Measurements from ENCODE around the gene DNAH5. TPM values are rescaled to one million over a fixed set of nuclear protein-coding genes. Genes with fewer than 3 reads are reported as not detected.

Gene DNAH5
- polyA plus RNA-seq, 1 donor (not counting 4 experiments of a cell fraction or from before 2014, with no cell fraction given), result 0.73 TPM

DNA sequence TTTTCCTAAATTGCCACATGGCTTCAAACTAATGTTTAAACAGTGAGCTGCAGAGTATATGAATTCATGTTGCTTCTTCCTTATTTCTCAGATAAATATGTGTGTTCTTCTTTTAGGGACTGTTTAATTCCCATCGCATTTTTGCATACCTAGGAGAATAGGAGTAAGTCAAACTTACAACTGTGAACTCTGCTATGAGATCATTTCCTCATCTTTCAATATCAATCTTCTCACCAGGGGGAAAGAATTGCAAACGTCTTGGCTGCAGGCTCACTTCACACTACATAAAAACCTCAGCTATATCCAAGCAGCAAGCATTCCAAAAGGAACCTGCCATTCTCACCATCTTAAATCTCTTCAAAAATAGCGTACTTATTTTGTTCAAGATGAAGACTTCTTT is 271.0 kb downstream of the DNAH5 start:
- H4K20me1 ChIP-seq (ENCODE audit: control insufficient read depth, extremely low read depth, insufficient read depth, low read length), result no peaks in the 10 kb centered on the region
- no peaks in the 10 kb centered on the region for H3K36me3 ChIP-seq (ENCODE audit: control insufficient read depth in 2 of 2, extremely low read depth in 1 of 2, insufficient read depth in 2 of 2, low read length in 2 of 2)
- no peak overlapping the region for H3K4me3 ChIP-seq (ENCODE audit: control insufficient read depth in 2 of 3, extremely low read depth in 1 of 3, insufficient read depth in 2 of 3, low read depth in 1 of 3, low read length in 3 of 3)
- no peak overlapping the region for H3K9ac ChIP-seq (ENCODE audit: control insufficient read depth, extremely low read depth, insufficient read depth, low read length)
- no peaks in the 10 kb centered on the region for H3K9me1 ChIP-seq (ENCODE audit: control insufficient read depth, extremely low read depth, insufficient read depth, low read length)
- H2AFZ ChIP-seq (ENCODE audit: control insufficient read depth, low read length), result no peak overlapping the region
- H3K4me1 ChIP-seq (ENCODE audit: control insufficient read depth, extremely low read depth, insufficient read depth, low read length), result no peaks in the 10 kb centered on the region
- DNase-seq (ENCODE audit: low read depth, low spot score) (no peak), FAIRE-seq (no peak)
- H3K27me3 ChIP-seq (ENCODE audit: control insufficient read depth, extremely low read depth, insufficient read depth, low read length), result no peaks in the 10 kb centered on the region
- H3K27ac ChIP-seq (ENCODE audit: control insufficient read depth, insufficient read depth, low read length), result no peak overlapping the region
- no peaks in the 10 kb centered on the region for H3K9me3 ChIP-seq (ENCODE audit: control insufficient read depth, low read depth, low read length)
- no peak overlapping the region for H3K4me2 ChIP-seq (ENCODE audit: control insufficient read depth, extremely low read depth, insufficient read depth, low read depth, low read length)
- dilution Hi-C loops (cut with MboI; ENCODE audit: extremely low pct_ligation_motif_present, low sequenced_read_pairs), result no loop called here
- H3K79me2 ChIP-seq (ENCODE audit: control insufficient read depth, insufficient read depth, low read length), result no peaks in the 10 kb centered on the region
- TF ChIP-seq EZH2 (IDR thresholded peaks at IDR 0.05; ENCODE audit: low read length), result no peak
- TF ChIP-seq, protein P1, sequence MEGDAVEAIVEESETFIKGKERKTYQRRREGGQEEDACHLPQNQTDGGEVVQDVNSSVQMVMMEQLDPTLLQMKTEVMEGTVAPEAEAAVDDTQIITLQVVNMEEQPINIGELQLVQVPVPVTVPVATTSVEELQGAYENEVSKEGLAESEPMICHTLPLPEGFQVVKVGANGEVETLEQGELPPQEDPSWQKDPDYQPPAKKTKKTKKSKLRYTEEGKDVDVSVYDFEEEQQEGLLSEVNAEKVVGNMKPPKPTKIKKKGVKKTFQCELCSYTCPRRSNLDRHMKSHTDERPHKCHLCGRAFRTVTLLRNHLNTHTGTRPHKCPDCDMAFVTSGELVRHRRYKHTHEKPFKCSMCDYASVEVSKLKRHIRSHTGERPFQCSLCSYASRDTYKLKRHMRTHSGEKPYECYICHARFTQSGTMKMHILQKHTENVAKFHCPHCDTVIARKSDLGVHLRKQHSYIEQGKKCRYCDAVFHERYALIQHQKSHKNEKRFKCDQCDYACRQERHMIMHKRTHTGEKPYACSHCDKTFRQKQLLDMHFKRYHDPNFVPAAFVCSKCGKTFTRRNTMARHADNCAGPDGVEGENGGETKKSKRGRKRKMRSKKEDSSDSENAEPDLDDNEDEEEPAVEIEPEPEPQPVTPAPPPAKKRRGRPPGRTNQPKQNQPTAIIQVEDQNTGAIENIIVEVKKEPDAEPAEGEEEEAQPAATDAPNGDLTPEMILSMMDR (optimal IDR thresholded peaks at IDR 0.05 in 1 of 3, IDR thresholded peaks at IDR 0.05 in 1 of 3, conservative IDR thresholded peaks at IDR 0.05 in 1 of 3; ENCODE audit: extremely low read depth in 1 of 3, insufficient read depth in 2 of 3, low read length in 3 of 3), result no peak

- TF ChIP-seq EZH2 (IDR thresholded peaks at IDR 0.05; ENCODE audit: low read length), result no peak
- TF ChIP-seq, protein P1 (optimal IDR thresholded peaks at IDR 0.05 in 1 of 3, IDR thresholded peaks at IDR 0.05 in 1 of 3, conservative IDR thresholded peaks at IDR 0.05 in 1 of 3; ENCODE audit: extremely low read depth in 1 of 3, insufficient read depth in 2 of 3, low read length in 3 of 3), result no peak
- H3K4me3 ChIP-seq (ENCODE audit: control insufficient read depth in 2 of 3, extremely low read depth in 1 of 3, insufficient read depth in 2 of 3, low read depth in 1 of 3, low read length in 3 of 3), result peak overlapping the region in 2 of 3 experiments; percentile 11 to 50
- peak overlapping the region; percentile 66 for H3K4me2 ChIP-seq (ENCODE audit: control insufficient read depth, extremely low read depth, insufficient read depth, low read depth, low read length)
- no peaks in the 10 kb centered on the region for H4K20me1 ChIP-seq (ENCODE audit: control insufficient read depth, extremely low read depth, insufficient read depth, low read length)
- H3K27ac ChIP-seq (ENCODE audit: control insufficient read depth, insufficient read depth, low read length), result peak overlapping the region; percentile 48
- no peaks in the 10 kb centered on the region for H3K9me3 ChIP-seq (ENCODE audit: control insufficient read depth, low read depth, low read length)
- H3K79me2 ChIP-seq (ENCODE audit: control insufficient read depth, insufficient read depth, low read length), result no peaks in the 10 kb centered on the region
- peak; percentile 79 for DNase-seq (ENCODE audit: low read depth, low spot score)
- no peaks in the 10 kb centered on the region for H3K36me3 ChIP-seq (ENCODE audit: control insufficient read depth in 2 of 2, extremely low read depth in 1 of 2, insufficient read depth in 2 of 2, low read length in 2 of 2)
- no peaks in the 10 kb centered on the region for H3K9me1 ChIP-seq (ENCODE audit: control insufficient read depth, extremely low read depth, insufficient read depth, low read length)
- dilution Hi-C loops (cut with MboI; ENCODE audit: extremely low pct_ligation_motif_present, low sequenced_read_pairs), result no loop called here
- no peak overlapping the region for H3K9ac ChIP-seq (ENCODE audit: control insufficient read depth, extremely low read depth, insufficient read depth, low read length)
- no peaks in the 10 kb centered on the region for H3K27me3 ChIP-seq (ENCODE audit: control insufficient read depth, extremely low read depth, insufficient read depth, low read length)
- FAIRE-seq, result peak; percentile 96
- peak overlapping the region; percentile 72 for H2AFZ ChIP-seq (ENCODE audit: control insufficient read depth, low read length)
- H3K4me1 ChIP-seq (ENCODE audit: control insufficient read depth, extremely low read depth, insufficient read depth, low read length), result peaks cover 33% of the 10 kb centered on the region
Observed at GRCh38 chr5:13664377-13664776, 280.1 kb downstream of the DNAH5 start.
